ENCODE measurements around the gene LHPP. TPM values are rescaled to one million over a fixed set of nuclear protein-coding genes. Genes with fewer than 3 reads are reported as not detected.

The LHPP gene
- total and polyA plus RNA-seq, 10 of the 15 experiments (the other 5 are each of a cell fraction or from before 2014, with no cell fraction given), result 0.79 to 9.8 (median 6.7) TPM

DNA sequence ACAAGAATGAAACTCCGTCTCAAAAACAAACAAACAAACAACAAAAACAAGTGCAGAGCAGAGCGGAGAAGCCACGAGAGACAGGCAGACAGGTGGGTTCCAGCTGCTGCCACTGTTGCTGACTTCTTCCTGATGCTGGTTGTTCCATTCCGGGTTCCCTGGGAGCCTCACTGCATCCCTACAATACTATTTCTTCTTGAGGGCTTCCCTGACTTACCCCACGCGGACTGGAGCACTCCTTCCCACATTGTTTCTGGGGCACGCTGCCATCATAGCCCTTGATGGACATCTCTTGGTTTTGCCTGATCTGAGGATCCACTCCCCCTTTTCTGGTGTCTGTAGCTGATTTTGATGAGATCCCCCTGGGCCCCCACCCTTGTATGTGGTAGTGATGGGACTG lies 6.2 kb upstream of the LHPP start (continued):
- TF ChIP-seq, protein P1, sequence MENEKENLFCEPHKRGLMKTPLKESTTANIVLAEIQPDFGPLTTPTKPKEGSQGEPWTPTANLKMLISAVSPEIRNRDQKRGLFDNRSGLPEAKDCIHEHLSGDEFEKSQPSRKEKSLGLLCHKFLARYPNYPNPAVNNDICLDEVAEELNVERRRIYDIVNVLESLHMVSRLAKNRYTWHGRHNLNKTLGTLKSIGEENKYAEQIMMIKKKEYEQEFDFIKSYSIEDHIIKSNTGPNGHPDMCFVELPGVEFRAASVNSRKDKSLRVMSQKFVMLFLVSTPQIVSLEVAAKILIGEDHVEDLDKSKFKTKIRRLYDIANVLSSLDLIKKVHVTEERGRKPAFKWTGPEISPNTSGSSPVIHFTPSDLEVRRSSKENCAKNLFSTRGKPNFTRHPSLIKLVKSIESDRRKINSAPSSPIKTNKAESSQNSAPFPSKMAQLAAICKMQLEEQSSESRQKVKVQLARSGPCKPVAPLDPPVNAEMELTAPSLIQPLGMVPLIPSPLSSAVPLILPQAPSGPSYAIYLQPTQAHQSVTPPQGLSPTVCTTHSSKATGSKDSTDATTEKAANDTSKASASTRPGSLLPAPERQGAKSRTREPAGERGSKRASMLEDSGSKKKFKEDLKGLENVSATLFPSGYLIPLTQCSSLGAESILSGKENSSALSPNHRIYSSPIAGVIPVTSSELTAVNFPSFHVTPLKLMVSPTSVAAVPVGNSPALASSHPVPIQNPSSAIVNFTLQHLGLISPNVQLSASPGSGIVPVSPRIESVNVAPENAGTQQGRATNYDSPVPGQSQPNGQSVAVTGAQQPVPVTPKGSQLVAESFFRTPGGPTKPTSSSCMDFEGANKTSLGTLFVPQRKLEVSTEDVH (IDR thresholded peaks at IDR 0.05; ENCODE audit: low read depth, partially characterized antibody), result no peak
- TF ChIP-seq, protein P2, sequence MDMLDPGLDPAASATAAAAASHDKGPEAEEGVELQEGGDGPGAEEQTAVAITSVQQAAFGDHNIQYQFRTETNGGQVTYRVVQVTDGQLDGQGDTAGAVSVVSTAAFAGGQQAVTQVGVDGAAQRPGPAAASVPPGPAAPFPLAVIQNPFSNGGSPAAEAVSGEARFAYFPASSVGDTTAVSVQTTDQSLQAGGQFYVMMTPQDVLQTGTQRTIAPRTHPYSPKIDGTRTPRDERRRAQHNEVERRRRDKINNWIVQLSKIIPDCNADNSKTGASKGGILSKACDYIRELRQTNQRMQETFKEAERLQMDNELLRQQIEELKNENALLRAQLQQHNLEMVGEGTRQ (IDR thresholded peaks at IDR 0.05; ENCODE audit: borderline replicate concordance, low read depth, low read length), result no peak
- TF ChIP-seq, protein P3, sequence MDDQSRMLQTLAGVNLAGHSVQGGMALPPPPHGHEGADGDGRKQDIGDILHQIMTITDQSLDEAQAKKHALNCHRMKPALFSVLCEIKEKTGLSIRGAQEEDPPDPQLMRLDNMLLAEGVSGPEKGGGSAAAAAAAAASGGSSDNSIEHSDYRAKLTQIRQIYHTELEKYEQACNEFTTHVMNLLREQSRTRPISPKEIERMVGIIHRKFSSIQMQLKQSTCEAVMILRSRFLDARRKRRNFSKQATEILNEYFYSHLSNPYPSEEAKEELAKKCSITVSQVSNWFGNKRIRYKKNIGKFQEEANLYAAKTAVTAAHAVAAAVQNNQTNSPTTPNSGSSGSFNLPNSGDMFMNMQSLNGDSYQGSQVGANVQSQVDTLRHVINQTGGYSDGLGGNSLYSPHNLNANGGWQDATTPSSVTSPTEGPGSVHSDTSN (IDR thresholded peaks at IDR 0.05; ENCODE audit: insufficient replicate concordance, low read depth, low read length), result no peak
- TF ChIP-seq POLR2A (IDR thresholded peaks at IDR 0.05; ENCODE audit: low read depth, low read length) (no peak), CREM (IDR thresholded peaks at IDR 0.05; ENCODE audit: low read depth) (no peak), TARDBP (IDR thresholded peaks at IDR 0.05; ENCODE audit: borderline replicate concordance) (no peak)
- TF ChIP-seq, protein P4, sequence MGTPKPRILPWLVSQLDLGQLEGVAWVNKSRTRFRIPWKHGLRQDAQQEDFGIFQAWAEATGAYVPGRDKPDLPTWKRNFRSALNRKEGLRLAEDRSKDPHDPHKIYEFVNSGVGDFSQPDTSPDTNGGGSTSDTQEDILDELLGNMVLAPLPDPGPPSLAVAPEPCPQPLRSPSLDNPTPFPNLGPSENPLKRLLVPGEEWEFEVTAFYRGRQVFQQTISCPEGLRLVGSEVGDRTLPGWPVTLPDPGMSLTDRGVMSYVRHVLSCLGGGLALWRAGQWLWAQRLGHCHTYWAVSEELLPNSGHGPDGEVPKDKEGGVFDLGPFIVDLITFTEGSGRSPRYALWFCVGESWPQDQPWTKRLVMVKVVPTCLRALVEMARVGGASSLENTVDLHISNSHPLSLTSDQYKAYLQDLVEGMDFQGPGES (IDR thresholded peaks at IDR 0.05), result no peak
- TF ChIP-seq, protein P5, sequence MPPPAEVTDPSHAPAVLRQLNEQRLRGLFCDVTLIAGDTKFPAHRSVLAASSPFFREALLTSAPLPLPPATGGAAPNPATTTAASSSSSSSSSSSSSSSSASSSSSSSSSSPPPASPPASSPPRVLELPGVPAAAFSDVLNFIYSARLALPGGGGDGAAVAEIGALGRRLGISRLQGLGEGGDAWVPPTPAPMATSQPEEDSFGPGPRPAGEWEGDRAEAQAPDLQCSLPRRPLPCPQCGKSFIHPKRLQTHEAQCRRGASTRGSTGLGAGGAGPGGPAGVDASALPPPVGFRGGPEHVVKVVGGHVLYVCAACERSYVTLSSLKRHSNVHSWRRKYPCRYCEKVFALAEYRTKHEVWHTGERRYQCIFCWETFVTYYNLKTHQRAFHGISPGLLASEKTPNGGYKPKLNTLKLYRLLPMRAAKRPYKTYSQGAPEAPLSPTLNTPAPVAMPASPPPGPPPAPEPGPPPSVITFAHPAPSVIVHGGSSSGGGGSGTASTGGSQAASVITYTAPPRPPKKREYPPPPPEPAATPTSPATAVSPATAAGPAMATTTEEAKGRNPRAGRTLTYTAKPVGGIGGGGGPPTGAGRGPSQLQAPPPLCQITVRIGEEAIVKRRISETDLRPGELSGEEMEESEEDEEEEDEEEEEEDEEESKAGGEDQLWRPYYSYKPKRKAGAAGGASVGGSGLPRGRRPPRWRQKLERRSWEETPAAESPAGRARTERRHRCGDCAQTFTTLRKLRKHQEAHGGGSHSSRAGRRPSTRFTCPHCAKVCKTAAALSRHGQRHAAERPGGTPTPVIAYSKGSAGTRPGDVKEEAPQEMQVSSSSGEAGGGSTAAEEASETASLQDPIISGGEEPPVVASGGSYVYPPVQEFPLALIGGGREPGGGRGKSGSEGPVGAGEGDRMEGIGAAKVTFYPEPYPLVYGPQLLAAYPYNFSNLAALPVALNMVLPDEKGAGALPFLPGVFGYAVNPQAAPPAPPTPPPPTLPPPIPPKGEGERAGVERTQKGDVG (CRISPR knock-in tag; IDR thresholded peaks at IDR 0.05), result no peak
